Measurements from ENCODE around the gene CUL4B.
A peak's percentile ranks its signal among the peaks of the same experiment; 100 is the strongest.
"Not testable (repeated sequence)": the region's sequence is repeated elsewhere in the genome, so short reads cannot be mapped to it uniquely, and the experiment has no call there.

Gene CUL4B

DNA sequence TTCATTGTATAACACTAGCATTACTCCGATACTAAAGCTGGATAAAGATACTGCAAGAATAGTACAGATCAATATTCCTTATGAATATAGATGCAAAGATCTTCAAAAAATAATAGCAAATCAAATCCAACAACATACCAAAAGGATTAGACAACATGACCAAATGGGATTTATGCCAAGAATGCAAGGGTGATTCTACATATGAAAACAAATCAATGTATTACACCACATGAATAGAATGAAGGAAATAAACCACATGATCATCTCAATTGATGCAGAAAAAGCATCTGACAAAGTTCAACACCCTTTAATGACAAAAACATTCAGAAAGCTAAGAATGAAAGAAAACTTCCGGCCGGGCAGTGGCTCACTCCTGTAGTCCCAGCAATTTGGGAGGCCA is 42.8 kb downstream of the CUL4B start:
- no peak for FAIRE-seq

DNA sequence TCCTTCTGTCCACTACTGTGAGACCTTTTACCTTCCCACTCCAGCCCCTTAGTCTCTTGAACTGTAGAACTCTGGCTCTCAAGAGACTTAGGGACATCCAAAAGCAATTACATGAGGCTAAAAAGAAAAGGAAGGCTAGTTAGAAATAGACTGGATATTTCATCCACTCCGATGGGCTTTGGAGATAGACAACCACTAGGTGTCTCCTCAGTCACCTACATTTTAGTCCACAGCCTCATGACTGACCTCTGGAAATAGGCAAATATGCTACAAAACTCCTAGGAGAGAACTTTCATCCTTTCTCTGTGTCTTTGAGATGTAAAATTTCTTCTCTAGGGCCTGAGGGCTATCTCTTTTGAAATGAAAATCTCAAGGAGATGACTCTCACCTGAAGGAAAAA is 46.5 kb downstream of the CUL4B start:
- FAIRE-seq, result peak; percentile 25

DNA sequence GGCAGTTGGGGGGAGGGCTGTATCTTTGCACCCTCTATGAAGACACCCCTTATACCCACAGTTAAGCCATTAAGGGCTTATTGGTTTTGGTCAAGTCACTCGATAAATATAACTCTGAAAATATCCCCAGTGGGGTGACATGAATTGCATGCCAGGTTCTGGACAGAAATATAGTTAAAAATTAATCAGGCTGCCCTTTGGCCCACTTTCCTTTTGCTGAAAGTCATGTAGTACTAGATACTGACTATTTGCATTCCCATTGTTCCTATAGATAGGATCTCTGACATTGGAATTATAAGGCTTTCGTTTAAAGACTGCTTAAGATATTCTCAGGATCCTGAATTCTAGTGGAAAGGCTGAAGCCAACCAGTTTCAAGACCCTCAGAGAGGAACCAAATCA is 48.1 kb downstream of the CUL4B start:
- no peak for FAIRE-seq

DNA sequence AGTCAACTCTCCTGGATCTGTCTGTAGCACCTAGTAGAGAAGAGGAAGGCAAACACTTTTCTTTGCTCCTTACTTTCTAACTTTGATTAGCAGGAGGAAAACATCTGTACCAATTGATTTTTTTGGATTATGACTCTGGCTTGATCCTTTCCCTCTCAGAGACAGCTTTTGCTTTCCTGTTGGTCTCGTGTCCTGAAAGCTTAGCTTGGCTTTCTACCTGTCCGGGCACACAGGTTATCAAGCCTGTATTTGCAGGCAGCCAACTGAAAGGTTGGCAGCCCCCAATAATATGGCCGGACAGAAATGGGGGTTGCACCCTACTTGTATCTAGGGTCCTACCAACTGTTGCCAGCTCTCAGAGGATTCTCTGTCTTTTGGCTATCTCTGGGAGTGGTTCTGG is 48.5 kb downstream of the CUL4B start:
- FAIRE-seq, result no peak

DNA sequence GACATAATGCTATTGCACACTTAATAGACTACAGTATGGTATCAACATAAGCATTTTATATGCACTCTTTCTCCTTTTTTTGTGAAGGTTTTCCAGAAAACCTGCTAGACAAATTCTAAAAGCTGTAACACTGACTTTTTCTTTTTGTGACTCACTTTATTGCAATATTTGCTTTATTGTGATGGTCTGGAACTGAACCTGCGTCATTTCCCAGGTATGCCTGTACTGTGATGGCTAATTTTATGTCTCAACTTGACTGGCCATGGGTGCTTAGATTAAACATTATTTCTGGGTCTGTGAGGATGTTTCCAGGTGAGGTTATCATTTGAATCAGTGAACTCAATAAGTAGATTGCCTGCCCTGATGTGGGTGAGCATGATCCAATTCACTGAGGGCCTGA is 56.2 kb downstream of the CUL4B start:
- FAIRE-seq, result no peak

DNA sequence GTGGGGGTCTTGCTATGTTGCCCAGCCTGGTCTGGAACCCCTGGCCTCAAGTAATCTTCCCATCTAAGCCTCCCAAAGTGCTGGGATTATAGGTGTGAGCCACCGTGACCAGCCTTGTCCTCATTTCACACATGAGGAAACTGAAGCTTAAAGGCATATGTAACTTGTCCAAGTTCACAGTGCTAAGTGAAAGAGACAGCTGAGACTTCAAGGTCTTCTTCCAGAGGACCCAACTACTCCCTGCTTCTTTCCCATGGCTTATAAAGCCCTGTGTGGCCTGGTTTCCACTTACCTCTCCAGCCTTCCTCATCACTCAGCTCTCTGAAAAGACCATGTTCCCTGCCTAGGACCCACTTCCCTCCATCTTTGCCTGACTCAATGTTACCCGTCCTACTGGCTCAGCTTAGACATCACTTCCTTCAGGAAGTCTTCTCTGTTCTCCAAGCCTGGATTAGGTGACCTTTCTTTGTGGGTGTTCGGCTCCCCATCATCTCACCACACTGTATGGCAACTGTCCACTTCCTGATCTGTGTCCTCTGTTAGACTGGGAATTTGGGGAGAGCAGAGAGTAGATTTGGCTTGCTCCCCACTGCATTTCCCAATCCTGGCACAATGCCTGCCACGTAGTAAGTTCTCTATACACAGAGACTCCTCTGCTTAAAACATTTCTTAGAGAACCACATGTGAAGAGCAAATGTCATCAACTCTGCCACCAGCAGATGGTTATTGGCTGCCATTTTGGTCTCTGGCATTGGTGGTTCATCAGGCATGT is 61.3 kb downstream of the CUL4B start:
- no peak for FAIRE-seq

DNA sequence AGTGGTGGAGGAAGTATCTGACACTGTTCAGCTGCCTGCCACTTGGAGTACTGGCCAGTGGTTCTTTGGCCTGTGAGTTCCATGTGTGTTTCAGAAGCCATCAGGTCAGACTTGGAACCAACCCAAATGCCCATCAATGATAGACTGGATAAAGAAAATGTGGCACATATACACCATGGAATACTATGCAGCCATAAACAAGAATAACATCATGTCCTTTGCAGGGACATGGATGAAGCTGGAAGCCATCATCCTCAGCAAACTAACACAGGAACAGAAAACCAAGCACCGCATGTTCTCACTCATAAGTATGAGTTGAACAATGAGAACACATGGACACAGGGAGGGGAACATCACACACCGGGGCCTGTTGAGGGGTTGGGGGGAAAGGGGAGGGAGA is 70.6 kb downstream of the CUL4B start:
- not testable (repeated sequence) for FAIRE-seq

DNA sequence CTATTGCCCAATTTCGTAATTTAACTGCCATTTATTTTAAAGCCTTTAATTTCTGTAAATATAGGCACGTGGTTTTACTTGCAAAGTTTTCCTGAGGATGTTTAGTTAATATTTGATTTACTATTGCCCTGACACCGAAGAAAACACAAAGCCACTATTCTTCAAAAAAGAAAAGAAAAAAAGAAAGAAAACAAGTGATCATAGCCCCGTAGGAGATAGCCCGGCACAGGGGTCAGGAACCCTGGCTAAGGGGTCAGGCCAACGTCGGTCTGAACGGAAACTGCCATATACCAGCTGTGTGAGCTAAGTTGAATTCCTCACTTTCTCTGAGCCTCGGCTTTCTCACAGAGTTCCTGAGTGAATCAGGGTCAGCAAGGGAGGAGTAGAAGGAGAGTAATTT is 74.0 kb downstream of the CUL4B start:
- FAIRE-seq, result no peak

DNA sequence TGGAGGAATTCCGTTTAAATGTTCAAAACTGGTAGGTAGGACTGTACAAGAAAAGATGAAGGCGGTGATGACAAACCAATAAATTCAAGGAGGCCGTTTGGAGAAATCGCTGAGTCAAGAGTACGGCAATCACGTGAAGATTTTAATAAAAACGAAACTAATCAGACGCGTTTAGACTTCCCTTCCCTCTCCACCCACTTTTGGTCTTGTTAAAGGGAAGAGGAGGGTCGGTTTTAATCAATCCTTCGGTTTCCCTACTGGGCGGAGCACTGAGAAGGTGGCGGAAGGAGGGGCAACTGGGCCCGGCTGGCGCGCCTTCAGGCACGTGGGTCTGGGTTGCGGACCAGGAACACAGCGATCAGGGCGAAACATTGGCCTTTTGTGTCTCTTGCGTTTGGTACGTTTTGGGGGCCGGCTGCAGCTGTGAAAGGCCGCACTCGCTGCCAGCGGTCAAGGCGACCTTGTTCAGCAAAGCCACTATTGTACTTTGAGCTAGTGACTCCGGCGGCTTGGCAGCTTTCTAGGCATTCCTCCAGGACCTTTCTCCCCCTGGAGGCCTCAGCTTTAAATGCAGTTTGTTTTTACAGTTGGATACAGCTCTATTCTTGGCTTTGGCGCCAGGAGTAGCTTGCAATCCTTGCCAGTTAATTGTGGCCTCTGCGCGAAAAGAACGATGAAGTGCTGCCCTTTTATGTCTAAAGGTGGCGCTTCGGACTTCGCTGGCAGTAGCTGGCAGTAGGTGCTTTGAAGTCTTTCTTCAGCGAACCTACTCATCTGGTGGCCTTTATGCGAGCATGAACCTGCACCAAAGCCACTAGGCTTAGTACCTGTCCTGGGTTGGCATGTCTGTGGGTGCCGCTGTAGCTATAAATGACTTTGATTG is 74.9 kb downstream of the CUL4B start:
- FAIRE-seq, result peak; percentile 52

DNA sequence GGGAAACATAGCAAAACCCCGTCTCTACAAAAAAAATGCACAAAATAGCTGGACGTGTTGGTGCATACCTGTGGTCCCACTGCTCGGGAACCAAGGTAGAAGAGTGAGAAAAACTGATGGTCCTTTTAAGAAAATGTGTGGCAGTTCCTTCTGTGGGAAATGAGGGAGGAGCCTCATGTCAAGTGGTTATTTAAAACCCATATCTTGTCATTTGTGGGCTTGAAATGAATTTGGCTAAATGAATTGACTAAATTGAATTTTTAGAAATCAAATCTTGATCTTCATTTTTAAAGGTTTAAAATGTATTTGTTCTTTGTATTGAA is 75.5 kb downstream of the CUL4B start:
- FAIRE-seq, result no peak

DNA sequence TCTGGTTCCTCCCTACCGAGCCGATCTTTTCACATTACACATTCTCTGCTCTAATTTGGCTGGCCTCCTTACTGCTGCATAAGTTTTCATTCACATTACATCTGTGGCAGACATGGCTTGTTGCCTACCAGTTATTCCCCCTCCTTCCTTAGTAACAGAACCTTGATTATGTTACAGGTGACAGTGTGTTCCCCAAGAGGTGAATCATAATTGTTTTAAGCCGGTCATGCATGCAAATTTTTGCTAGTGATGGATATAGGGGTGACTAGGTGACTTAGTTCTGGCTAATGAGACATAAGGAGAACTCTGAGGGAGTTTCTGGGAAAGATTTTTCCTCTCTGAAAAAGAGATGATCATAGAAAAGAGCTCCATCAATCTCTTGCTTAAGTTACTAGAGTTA is 83.3 kb downstream of the CUL4B start:
- no peak for FAIRE-seq

DNA sequence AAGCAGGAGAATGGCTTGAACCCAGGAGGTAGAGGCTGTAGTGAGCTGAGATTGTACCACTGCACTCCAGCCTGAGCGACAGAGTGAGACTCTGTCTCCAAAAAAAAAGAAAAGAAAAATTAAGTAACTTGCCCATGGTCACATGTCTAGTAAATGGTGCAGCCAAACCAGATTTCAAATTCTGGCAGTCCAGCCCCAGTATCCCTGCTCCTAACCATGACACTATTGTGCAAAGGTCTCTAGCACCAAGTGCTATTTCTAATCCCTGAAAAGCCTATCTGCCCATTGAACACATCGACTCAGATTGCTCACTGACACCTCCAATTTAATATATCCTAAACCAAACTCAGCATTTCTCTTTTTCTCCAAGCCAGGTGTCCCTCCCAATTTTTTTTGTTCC is 84.0 kb downstream of the CUL4B start:
- no peak for FAIRE-seq

DNA sequence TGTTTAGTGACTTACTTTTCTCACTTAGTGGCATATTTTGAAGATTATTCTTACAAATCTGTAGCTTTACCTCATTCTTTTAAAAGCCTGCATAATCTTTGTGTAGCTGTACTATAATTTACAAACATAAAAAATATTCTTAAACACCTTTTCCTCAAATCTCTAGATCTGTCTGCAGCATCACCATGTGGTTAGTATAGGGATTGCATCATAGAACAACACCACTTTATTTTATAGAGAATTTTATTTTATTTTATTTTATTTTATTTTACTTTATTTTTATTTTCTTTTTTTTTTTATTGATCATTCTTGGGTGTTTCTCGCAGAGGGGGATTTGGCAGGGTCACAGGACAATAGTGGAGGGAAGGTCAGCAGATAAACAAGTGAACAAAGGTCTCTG is 85.3 kb downstream of the CUL4B start:
- peak; percentile 98 for FAIRE-seq
